GM18951 (cell line): ENCODE measurements around the gene ADGRG7.
"Not testable (repeated sequence)": the region's sequence is repeated elsewhere in the genome, so short reads cannot be mapped to it uniquely, and the experiment has no call there.

Experiments
- POLR2A ChIP-seq: IDR thresholded peaks from 4 replicates; pipeline ENCODE4 v1.6.1; 2011; ENCODE audit warnings: mild to moderate bottlenecking; ENCODE audit not compliant: insufficient read length, insufficient read depth; ENCODE audit errors: extremely low read depth
- in situ Hi-C: fragments of 300-500 bp; cut with MboI; formaldehyde crosslinking; loops from one replicate; pipeline ENCODE4 v1.12.0; 2022; ENCODE audit warnings: low sequenced_read_pairs, mixed read lengths, inconsistent platforms; ENCODE audit not compliant: unreplicated experiment

Gene ADGRG7

DNA sequence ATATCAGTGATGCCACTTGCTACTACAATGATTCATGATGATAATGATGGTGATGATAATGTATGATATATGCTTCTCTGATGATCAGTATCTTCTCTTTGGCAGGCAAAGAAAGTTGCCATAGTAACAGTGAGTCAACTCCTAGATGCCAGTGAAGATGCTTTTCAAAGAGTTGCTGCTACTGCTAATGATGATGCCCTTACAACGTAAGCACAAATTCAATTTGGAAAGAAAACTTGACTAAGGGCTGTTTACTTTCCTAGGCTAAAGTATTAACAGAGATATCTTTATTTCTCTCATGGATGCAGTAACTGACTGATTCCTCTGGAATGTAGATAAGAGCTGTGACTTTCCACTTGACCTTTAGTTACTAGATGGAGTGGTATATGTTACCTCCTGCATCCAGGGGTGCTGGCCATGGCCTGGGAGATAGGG, 27.8 kb downstream of the ADGRG7 start:
- no peak for TF ChIP-seq POLR2A
- in situ Hi-C loops, result no loop called here

DNA sequence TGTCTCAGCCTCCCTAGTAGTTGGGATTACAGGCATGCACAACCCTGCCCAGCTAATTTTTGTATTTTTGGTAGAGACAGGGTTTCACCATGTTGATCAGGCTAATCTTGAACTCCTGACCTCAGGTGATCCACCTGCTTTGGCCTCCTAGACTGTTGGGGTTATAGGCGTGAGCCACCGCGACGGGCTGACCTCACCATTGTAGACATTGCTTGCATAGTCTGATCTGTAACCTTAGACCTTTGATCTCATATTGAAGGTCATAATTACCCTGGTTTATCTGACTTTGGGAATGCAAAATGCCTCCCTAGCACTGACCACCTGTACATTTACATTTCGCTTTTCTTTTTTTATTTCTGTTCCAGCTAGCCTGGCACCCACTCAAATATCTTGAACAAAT, 31.2 kb downstream of the ADGRG7 start:
- in situ Hi-C loops, result no loop called here
- no peak for TF ChIP-seq POLR2A

DNA sequence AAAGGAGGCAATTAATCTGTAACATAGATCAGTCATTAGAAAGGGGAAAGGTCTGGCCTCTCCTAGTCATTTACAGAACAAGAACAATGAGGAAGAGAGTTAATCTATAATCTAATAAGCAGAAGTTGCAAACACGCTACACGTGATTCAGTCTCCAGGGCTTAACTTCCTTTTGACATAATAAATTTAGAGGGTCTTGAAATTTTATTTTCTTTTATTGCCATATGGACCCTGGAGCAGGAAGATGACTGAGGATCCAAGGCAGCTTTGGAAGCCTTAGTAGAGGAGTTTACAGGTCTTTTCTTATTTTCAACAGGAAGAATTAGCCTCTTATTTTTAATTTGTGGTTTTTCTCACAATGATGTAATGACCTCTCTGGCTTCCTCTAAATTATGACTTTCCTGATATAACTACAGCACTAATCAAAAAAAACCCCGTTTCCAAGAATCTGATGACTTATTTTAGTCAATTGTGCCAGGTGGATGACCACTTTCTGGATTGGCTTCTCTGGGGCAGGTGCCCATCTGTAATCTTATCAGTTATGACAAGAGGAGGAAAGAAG, 32.2 kb downstream of the ADGRG7 start:
- TF ChIP-seq POLR2A, result no peak
- in situ Hi-C loops, result no loop called here

DNA sequence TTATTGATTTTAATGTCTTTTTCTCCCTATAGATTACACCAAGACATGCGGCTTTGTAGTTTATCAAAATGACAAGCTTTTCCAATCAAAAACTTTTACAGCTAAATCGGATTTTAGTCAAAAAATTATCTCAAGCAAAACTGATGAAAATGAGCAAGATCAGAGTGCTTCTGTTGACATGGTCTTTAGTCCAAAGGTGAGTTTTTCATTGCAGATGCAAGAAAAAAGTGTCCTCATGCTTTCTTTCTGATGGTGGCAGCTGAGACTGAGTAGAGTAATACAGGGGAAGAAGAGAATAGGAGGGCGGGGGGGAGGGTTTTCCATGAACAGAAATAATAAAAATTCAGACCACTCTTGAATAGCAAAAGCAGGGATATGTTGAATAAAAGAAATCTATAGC, 36.5 kb downstream of the ADGRG7 start:
- in situ Hi-C loops, result no loop called here
- TF ChIP-seq POLR2A, result no peak

DNA sequence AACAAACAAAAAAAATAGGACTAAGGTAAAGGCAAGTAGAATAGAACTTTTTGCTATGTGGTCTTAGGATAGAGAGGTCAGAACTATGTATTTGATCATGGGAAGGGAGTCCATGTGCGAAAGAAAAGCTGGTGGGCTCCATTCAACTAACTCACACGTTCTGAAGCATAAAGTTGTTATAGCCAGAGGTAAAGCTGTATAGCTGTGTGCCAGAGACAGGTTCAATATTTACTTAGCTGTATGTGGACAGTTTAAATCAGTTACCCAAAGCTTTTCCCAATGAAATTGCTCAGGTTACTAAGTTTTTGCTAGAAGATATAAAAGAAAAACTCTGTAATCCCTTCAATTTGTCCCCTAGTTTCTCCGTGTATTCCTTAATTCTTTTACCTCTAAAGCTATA, 37.8 kb downstream of the ADGRG7 start:
- in situ Hi-C loops, result no loop called here
- no peak for TF ChIP-seq POLR2A

DNA sequence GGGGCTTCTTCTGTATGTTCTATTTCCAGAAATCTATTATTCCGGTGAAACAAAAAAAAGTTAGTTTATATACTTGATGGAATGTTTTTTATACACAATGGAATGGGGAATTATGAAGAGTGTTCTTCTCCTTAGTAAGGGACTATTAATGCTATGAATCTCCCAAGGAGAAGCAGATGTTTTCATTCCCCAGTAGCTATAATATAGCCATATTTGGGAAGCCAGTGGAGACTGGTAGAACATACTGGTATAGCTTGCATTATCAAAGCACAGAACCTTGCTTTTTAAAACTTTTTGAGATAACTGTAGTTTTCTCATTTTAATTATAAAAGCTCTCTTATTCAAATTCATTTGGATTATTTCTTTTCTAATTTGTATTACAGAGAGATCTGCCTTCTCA, 38.3 kb downstream of the ADGRG7 start:
- in situ Hi-C loops, result no loop called here
- no peak for TF ChIP-seq POLR2A

DNA sequence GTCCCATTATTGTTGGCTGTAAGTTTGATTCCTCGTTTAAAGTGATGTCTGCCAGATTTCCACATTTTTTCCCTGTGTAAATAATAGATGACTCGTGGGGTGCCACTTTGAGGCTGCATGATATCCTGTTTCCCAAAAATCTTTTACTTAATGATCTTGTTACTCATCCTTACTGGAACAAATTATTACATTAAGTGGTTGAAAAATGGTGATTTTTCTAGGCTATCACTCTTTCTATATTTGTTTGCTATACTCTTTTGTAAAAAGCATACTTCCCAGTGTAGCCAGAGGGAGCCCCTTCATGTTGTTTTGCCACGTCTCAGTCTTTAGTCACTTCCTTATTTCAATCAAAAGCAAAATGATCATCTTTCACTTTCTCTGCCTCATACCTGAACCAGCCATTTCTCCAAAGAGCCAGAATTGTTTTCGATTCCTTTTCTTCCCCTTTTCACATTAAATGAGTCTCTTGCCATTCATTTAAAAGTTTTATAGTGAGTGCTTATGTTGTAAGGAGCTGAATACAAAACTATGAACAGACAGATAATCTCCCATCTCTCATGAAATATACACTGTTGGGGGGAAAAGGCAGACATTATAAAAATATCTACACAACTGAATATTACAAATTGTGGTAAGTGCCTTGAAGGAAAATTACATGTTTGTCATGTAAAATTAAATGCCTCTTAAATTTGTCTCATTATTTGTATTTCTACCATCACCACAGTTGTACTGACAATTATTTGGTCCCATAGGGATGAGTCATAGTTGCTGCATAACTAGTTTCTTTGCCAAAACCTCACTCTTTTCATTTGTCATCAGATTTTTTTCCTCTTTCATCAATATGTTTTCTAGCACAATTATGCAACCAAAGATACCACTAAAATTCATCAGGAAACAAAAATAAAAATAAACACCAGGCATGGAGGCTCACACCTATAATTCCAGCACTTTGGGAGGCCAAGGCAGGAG, 41.5 kb downstream of the ADGRG7 start:
- no peak for TF ChIP-seq POLR2A
- in situ Hi-C loops, result no loop called here

DNA sequence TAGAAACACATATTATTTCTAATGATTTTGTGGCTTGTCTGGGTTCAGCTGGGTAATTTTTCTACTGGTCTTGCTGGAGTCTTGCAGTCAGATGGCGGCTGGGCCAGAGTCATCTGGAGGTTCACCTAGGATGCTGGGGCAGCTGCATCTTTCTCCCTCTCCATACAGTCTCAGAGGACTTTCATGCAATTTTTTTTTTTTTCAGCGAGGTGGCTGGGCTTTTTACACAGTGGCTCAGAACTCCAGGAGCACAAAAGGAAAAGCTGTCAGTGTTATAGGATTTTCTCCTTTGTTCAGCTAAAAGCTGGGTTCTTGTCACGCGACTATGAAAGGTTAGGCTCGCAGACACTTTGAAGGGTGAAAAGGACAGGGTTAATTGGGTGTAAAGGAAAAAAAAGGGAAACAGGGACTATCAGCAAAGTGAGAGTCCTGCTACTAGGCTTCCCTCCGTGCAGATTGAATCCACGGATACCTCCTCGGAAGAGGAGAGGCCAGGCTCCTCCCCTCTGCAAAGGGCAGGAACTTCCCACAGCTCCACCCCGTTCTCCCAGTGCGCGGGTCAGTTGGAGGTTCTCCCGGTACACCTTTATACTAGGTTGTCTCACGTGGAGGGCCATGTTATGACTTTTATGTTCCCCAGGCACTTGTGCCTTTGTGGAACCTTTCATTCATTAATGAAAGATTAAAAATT, 44.3 kb downstream of the ADGRG7 start:
- TF ChIP-seq POLR2A, result no peak
- in situ Hi-C loops, result no loop called here

DNA sequence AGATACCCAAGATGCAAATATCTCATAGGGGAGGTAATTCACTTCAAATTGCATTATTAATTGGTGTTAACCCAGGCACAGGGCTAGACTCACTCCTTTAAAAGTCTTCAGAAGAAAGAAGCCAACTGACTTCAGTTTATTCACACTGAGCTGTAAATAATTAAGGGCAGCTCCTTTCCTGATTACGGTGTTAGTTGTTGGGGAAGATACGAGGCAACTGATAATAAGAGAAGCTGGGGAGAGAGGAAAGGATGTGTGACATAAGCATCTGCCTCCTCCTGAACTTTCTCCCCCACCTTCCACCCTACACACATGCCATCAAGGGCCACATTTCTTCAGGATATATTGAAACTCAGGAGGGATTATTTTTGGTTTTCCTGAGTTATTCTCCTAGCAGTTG, 47.5 kb downstream of the ADGRG7 start:
- in situ Hi-C loops, result no loop called here
- TF ChIP-seq POLR2A, result no peak

DNA sequence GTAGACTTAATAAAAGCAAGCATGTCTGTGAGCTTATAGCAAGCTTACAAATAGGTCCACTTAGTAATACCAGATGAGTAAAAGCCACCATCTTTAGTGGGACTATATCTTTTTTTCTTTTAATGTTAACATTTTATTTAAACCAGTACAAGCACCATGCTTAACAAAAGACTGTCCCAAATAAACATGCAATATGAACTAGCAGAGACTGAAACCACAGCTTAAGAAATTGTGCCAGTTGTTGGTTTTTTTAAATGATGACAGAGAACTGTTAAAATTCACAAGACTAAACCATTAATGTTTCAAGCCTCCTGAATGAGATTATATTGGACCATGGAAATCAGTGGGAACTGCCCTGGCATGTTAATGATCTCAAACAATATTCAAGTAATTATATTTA, 51.9 kb downstream of the ADGRG7 start:
- in situ Hi-C loops, result not testable (repeated sequence)

DNA sequence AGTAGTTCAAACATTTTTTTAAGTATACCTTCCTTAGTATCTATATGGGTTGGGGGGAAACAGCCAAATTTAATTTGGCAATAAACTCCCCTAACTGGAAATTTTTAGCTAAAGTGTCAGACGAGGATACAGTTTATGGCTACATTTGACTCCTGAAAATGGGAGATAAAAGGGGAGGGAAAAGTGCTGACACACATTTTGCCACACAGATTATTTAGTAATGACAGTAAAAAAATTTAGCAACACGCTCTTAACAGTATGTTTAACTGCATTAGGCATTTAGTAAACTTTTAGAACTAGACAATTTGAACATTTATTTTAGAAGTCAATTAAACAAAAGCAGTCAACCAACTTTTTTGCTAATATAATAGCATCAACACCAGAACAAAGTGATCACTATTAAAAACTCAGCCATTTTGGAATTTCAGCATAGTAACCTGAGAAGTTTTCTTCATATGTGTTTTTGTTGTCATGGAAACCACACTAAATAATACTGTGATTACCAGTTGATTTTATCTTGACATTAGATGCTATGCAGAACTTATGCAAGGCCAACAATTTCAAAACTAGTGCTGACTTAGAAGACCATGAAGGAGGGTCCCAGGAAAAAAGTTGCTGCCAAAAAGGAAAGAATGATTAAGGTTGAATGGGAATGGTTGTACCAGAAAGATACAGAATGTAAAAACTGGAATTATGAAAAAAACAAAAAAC, 52.9 kb downstream of the ADGRG7 start:
- in situ Hi-C loops, result no loop called here
- no peak for TF ChIP-seq POLR2A

DNA sequence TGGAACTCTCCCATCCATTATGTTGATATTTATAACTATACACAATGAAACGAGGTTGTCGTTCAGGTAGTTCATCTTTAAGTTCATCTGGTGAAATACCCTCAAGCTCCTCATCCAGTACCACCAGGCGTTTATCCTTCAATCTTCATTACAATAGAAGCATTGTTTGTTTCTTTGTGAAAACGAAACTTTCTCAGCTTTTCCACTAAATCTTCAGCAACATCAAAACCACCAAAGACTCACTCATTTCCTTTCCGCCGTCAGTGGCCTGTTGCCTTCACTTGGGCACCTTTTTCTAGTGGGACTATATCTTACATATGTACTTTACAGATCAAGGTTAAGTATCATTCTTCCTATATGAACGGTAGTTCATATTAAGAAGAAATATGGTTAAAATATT, 55.8 kb downstream of the ADGRG7 start:
- in situ Hi-C loops, result no loop called here
- TF ChIP-seq POLR2A, result no peak

DNA sequence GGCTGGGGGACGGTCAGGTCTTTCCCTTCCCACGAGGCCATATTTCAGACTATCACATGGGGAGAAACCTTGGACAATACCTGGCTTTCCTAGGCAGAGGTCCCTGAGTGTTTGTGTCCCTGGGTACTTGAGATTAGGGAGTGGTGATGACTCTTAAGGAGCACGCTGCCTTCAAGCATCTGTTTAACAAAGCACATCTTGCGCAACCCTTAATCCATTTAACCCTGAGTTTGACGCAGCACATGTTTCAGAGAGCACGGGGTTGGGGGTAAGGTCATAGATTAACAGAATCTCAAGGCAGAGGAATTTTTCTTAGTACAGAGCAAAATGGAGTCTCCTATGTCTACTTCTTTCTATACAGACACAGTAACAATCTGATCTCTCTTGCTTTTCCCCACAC, 57.3 kb downstream of the ADGRG7 start:
- in situ Hi-C loops, result not testable (repeated sequence)

DNA sequence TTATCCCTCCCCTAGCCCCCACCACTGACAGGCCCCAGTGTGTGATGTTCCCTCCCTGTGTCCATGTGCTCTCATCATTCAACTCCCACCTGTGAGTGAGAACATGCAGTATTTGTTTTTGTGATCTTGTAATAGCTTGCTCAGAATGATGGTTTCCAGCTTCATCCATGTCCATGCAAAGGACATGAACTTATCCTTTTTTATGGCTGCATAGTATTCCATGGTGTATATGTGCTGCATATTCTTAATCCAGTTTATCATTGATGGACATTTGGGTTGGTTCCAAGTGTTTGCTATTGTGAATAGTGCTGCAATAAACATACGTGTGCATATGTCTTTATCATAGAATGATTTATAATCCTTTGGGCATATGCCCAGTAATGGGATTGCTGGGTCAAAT, 57.9 kb downstream of the ADGRG7 start:
- in situ Hi-C loops, result not testable (repeated sequence)

DNA sequence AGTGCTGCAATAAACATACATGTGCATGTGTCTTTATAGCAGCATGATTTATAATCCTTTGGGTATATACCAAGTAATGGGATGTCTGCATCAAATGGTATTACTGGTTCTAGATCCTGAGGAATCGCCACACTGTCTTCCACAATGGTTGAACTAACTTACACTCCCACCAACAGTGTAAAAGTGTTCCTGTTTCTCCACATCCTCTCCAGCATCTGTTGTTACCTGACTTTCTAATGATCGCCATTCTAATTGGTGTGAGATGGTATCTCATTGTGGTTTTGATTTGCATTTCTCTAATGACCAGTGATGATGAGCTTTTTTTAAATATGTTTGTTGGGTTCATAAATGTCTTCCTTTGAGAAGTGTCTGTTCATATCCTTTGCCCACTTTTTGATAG, 61.6 kb downstream of the ADGRG7 start:
- in situ Hi-C loops, result not testable (repeated sequence)
